H9 (cell line): ENCODE measurements around the gene B4GALNT4. TPM values are rescaled to one million over a fixed set of nuclear protein-coding genes. Genes with fewer than 3 reads are reported as not detected.

ENCODE experiments used
- DNase-seq: peaks from one replicate; pipeline ENCODE4 v3.0.0-alpha.2; 2017
- H2AFZ ChIP-seq: one replicate; pipeline ENCODE4 v1.6.1; 2013; ENCODE audit warnings: mild to moderate bottlenecking, low read length, control low read depth, moderate library complexity
- H2AK5ac ChIP-seq: 2 replicates; pipeline ENCODE4 v1.6.1; 2013; ENCODE audit warnings: low read length, control low read depth, mixed read lengths; ENCODE audit not compliant: insufficient read length
- H2BK120ac ChIP-seq: one replicate; pipeline ENCODE4 v1.6.1; 2013; ENCODE audit warnings: low read depth, mild to moderate bottlenecking, low read length, control low read depth, inconsistent platforms; ENCODE audit not compliant: poor library complexity, severe bottlenecking
- H2BK12ac ChIP-seq: 2 replicates; pipeline ENCODE4 v1.6.1; 2013; ENCODE audit warnings: low read length, control low read depth, mixed read lengths, low read depth; ENCODE audit not compliant: insufficient read length
- H2BK15ac ChIP-seq: 2 replicates; pipeline ENCODE4 v1.6.1; 2013; ENCODE audit warnings: low read depth, low read length, control low read depth
- H2BK20ac ChIP-seq: one replicate; pipeline ENCODE4 v1.6.1; 2013; ENCODE audit warnings: low read depth, mild to moderate bottlenecking, low read length, control low read depth, inconsistent platforms; ENCODE audit not compliant: poor library complexity, severe bottlenecking
- H2BK5ac ChIP-seq: 2 replicates; pipeline ENCODE4 v1.6.1; 2013; ENCODE audit warnings: low read length, control low read depth, mixed read lengths; ENCODE audit not compliant: insufficient read length
- H3K14ac ChIP-seq: 2 replicates; pipeline ENCODE4 v1.6.1; 2013; ENCODE audit warnings: low read length, control low read depth; ENCODE audit not compliant: insufficient read depth
- H3K18ac ChIP-seq: 2 replicates; pipeline ENCODE4 v1.6.1; 2013; ENCODE audit warnings: low read depth, mild to moderate bottlenecking, mixed read lengths, low read length, control low read depth; ENCODE audit not compliant: insufficient read length
- H3K23ac ChIP-seq: 2 replicates; pipeline ENCODE4 v1.6.1; 2013; ENCODE audit warnings: low read length, control low read depth, mixed read lengths, low read depth; ENCODE audit not compliant: insufficient read length
- H3K23me2 ChIP-seq: 2 replicates; pipeline ENCODE4 v1.6.1; 2013; ENCODE audit warnings: low read depth, mild to moderate bottlenecking, mixed read lengths, low read length, control low read depth; ENCODE audit not compliant: insufficient read length, poor library complexity, severe bottlenecking
- H3K27ac ChIP-seq: 2 replicates; pipeline ENCODE4 v1.5.1; 2013; ENCODE audit warnings: low read length, control low read depth, mixed read lengths, low read depth; ENCODE audit not compliant: insufficient read length
- H3K27me3 ChIP-seq: 2 replicates; pipeline ENCODE4 v1.6.1; 2013; ENCODE audit warnings: low read length, control low read depth, inconsistent platforms; ENCODE audit not compliant: insufficient read depth
- H3K4ac ChIP-seq: 2 replicates; pipeline ENCODE4 v1.6.1; 2013; ENCODE audit warnings: low read depth, mild to moderate bottlenecking, control low read depth, inconsistent platforms, low read length, moderate library complexity
- H3K4me1 ChIP-seq: 2 replicates; pipeline ENCODE4 v1.6.1; 2013; ENCODE audit warnings: low read length, control low read depth, inconsistent platforms; ENCODE audit not compliant: insufficient read depth
- H3K4me2 ChIP-seq: 2 replicates; pipeline ENCODE4 v1.6.1; 2013; ENCODE audit warnings: low read length, control low read depth, mixed read lengths; ENCODE audit not compliant: insufficient read length, insufficient read depth
- H3K56ac ChIP-seq: 2 replicates; pipeline ENCODE4 v1.6.1; 2013; ENCODE audit warnings: low read depth, mild to moderate bottlenecking, mixed read lengths, low read length, control low read depth; ENCODE audit not compliant: insufficient read length
- H3K79me1 ChIP-seq: 2 replicates; pipeline ENCODE4 v1.6.1; 2013; ENCODE audit warnings: low read depth, mild to moderate bottlenecking, moderate library complexity, low read length, control low read depth, inconsistent platforms; ENCODE audit not compliant: insufficient read depth, poor library complexity, severe bottlenecking
- H3K79me2 ChIP-seq: 2 replicates; pipeline ENCODE4 v1.6.1; 2013; ENCODE audit warnings: low read length, control low read depth, inconsistent platforms; ENCODE audit not compliant: insufficient read depth
- H3K9ac ChIP-seq: 2 replicates; pipeline ENCODE4 v1.6.1; 2013; ENCODE audit warnings: low read length, control low read depth, mixed read lengths; ENCODE audit not compliant: insufficient read length; ENCODE audit errors: extremely low read depth
- H3K9me3 ChIP-seq: one replicate; pipeline ENCODE4 v1.6.1; 2013; ENCODE audit warnings: low read depth, low read length, inconsistent platforms; ENCODE audit not compliant: control insufficient read depth
- H3T11ph ChIP-seq: one replicate; pipeline ENCODE4 v1.6.1; 2013; ENCODE audit warnings: mild to moderate bottlenecking, low read length, control low read depth, inconsistent platforms
- H4K20me1 ChIP-seq: one replicate; pipeline ENCODE4 v1.6.1; 2013; ENCODE audit not compliant: control insufficient read depth, insufficient read length, insufficient read depth
- H4K5ac ChIP-seq: 2 replicates; pipeline ENCODE4 v1.6.1; 2013; ENCODE audit warnings: low read depth, mild to moderate bottlenecking, mixed read lengths, low read length, control low read depth; ENCODE audit not compliant: insufficient read length
- H4K8ac ChIP-seq: replicated peaks from 2 replicates; pipeline ENCODE4 v1.6.1; 2013; ENCODE audit warnings: low read length, control low read depth, mixed read lengths, low read depth; ENCODE audit not compliant: insufficient read length
- H4K91ac ChIP-seq: 2 replicates; pipeline ENCODE4 v1.6.1; 2013; ENCODE audit warnings: low read depth, mild to moderate bottlenecking, moderate library complexity, mixed read lengths, low read length, control low read depth; ENCODE audit not compliant: insufficient read length
- H3K27ac Mint-ChIP-seq, 3 experiments: 2 replicates in 2 of 3; 3 replicates in 1 of 3; pipeline ENCODE4 v1.8.0; 2020 to 2021; ENCODE audit warnings: mixed read lengths in 3 of 3, mild to moderate bottlenecking in 1 of 3, moderate library complexity in 1 of 3
- H3K27me3 Mint-ChIP-seq: 2 replicates; pipeline ENCODE4 v1.8.0; 2021; ENCODE audit warnings: low read depth, mild to moderate bottlenecking, moderate library complexity, mixed read lengths
- H3K36me3 Mint-ChIP-seq, 3 experiments: 2 replicates in 2 of 3; 3 replicates in 1 of 3; pipeline ENCODE4 v1.8.0; 2020 to 2021; ENCODE audit warnings: low read depth in 3 of 3, mixed read lengths in 3 of 3; ENCODE audit not compliant: insufficient read depth in 1 of 3
- H3K4me1 Mint-ChIP-seq, 2 experiments: 2 replicates each; pipeline ENCODE4 v1.8.0; 2020; ENCODE audit warnings: mixed read lengths in 2 of 2
- H3K4me3 Mint-ChIP-seq, 2 experiments: 2 replicates in 1 of 2; 3 replicates in 1 of 2; pipeline ENCODE4 v1.8.0; 2020 to 2021; ENCODE audit warnings: mild to moderate bottlenecking in 2 of 2, mixed read lengths in 2 of 2, moderate library complexity in 1 of 2
- H3K9me3 Mint-ChIP-seq, 2 experiments: 2 replicates in 1 of 2; 3 replicates in 1 of 2; pipeline ENCODE4 v1.8.0; 2020; ENCODE audit warnings: mild to moderate bottlenecking in 2 of 2, mixed read lengths in 2 of 2, moderate library complexity in 1 of 2
- WGBS: extraction: QIAGEN DNeasy Blood & Tissue Kit; methylation state at CpG from one replicate; pipeline ENCODE4 v1.1.7; 2013; ENCODE audit warnings: missing lambda C conversion rate, low lambda C conversion rate, mixed read lengths; ENCODE audit not compliant: insufficient read length; ENCODE audit errors: extremely low coverage; 5-methylcytosine and 5-hydroxymethylcytosine counted together
- total RNA-seq: library from RNA; stranded (reverse); gene quantifications from 2 replicates; pipeline ENCODE4 v1.2.1, GENCODE V29; 2021
- TF ChIP-seq, protein P1 (sequence below): fragments of 200-600 bp; sonication (generic); conservative IDR thresholded peaks from 3 replicates; pipeline ENCODE4 v1.8.0; 2021; ENCODE audit warnings: antibody characterized with exemption, mild to moderate bottlenecking

Gene B4GALNT4
- total RNA-seq, 1 experiment from 2014 or later: 105 TPM

DNA sequence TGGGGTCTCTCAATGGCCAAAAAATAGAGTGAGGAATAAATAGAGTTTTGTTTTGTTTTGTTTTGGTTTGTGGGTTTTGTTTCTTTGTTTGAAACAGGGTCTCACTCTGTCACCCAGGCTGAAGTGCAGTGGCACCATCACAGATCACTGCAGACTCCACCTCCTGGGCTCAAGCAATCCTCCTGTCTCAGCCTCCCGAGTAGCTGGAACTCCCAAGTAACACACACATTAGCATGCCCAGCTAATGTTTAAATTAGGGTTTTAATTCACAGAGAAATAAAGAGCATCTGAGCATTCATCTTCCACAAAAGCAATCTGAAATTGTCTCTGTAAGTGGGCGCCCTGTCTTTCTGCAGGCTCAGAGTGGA is 39.4 kb upstream of the B4GALNT4 start:
- Mint-ChIP-seq H3K4me1 (peaks cover 29 to 37% of the 10 kb centered on the region in 2 experiments), H3K36me3 (peaks cover 4 to 38% (median 13%) of the 10 kb centered on the region in 3 experiments; a peak in 6 of 7 replicates), H3K27ac (no peak overlapping the region), H3K9me3 (peaks cover 21 to 25% of the 10 kb centered on the region in 2 experiments), H3K27me3 (peaks cover 3% of the 10 kb centered on the region), H3K4me3 (0 out of 5 replicates have a peak overlapping the region, but pooled peaks of 1 of the 2 experiments have one; percentile 31)
- Histone ChIP-seq H3K27me3 (no peaks in the 10 kb centered on the region), H2BK12ac (no peak overlapping the region), H3K23me2 (no peaks in the 10 kb centered on the region), H3K79me2 (no peaks in the 10 kb centered on the region), H2AFZ (no peak overlapping the region), H4K20me1 (no peaks in the 10 kb centered on the region), H4K8ac (no peak overlapping the region), H2BK120ac (no peak overlapping the region), H3K4ac (no peak overlapping the region), H3K18ac (no peak overlapping the region), H2AK5ac (no peak overlapping the region), H3K9ac (no peak overlapping the region), H4K91ac (no peak overlapping the region), H3K4me2 (no peak overlapping the region), H3K4me1 (no peaks in the 10 kb centered on the region; the same call in 1 of the 2 replicates), H4K5ac (no peak overlapping the region), H3K23ac (no peak overlapping the region), H2BK15ac (no peak overlapping the region), H3T11ph (no peak overlapping the region), H3K79me1 (no peaks in the 10 kb centered on the region), H3K9me3 (no peaks in the 10 kb centered on the region), H3K14ac (no peak overlapping the region), H2BK5ac (no peak overlapping the region), H2BK20ac (no peak overlapping the region), H3K27ac (no peak overlapping the region), H3K56ac (no peak overlapping the region)
- no peak for DNase-seq
- no CpG with 5 or more reads among the region's 2 CpGs for WGBS
- TF ChIP-seq, protein P1, sequence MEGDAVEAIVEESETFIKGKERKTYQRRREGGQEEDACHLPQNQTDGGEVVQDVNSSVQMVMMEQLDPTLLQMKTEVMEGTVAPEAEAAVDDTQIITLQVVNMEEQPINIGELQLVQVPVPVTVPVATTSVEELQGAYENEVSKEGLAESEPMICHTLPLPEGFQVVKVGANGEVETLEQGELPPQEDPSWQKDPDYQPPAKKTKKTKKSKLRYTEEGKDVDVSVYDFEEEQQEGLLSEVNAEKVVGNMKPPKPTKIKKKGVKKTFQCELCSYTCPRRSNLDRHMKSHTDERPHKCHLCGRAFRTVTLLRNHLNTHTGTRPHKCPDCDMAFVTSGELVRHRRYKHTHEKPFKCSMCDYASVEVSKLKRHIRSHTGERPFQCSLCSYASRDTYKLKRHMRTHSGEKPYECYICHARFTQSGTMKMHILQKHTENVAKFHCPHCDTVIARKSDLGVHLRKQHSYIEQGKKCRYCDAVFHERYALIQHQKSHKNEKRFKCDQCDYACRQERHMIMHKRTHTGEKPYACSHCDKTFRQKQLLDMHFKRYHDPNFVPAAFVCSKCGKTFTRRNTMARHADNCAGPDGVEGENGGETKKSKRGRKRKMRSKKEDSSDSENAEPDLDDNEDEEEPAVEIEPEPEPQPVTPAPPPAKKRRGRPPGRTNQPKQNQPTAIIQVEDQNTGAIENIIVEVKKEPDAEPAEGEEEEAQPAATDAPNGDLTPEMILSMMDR: no peak
